GM19240 (cell line): ENCODE results near the gene DDX5.
A peak's percentile ranks its signal among the peaks of the same experiment; 100 is the strongest.
"Not testable (repeated sequence)": the region's sequence is repeated elsewhere in the genome, so short reads cannot be mapped to it uniquely, and the experiment has no call there.

Experiments used
- DNase-seq: peaks from one replicate; pipeline ENCODE4 v3.0.0; 2011; ENCODE audit warnings: low spot score; ENCODE audit not compliant: insufficient read length

Gene DDX5

DNA sequence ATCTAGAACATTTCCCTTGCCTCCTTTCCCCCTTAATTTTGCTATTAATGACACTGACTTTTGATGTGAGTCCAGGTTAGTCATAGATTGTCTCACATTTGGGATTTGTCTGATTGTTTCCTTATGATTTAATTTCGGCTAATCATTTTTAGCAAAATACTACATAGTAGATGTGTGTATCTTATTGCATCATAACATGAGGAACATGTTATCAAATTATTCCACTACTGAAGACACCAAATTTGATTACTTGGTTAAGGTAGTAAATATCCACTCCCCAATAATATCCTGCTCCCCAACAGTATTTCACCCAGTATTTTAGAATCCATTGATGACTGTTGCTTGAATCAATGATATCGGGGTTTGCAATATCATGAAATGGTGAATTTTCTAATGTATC is 12.0 kb downstream of the DDX5 start:
- DNase-seq = no peak

DNA sequence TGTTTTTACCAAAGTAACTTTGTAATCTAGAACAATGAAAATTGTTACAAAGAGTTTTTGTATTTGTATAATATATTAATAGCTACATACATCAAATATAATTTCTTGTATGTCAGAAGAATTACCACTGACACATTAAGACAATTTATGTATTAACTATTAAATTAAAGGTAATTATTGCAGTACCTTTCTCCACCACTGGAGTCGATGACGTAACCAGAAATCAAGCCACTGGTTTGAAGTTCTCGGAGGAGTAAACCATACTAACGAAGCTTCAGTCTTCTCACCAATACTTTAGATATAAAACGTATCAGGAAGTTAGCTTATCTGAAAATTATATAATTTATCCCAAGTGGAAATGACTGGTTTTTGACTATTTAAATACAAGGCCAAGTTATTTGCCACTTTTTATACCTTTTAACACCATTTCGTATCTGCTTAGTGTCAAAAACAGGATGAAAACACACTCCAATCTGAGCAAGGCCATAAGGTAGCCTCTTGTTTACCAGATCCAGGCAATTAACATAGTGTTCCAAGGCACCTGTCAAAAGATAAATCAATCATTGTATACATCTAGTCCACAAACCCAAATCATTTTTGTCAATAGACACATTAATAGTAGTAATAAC is 13.5 kb downstream of the DDX5 start:
- DNase-seq = no peak

DNA sequence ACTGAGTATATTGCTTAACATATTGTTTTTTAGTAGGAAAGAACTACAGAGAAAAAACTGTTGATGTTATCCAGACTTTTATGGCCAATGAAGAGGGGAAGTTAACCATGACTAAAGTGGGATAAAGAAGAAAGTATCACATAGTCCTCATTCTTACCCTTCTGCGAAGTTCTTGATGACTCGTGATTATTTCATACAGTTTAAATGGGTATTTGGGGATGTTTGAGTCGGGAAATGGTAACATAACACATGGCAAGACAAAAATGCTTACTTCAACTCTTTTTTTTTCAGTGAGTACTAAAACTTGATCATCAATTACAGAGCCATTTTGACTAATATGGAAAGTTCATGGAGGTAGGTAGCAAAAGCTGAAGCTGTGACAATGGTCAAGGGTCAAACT is 14.1 kb downstream of the DDX5 start:
- DNase-seq = no peak

DNA sequence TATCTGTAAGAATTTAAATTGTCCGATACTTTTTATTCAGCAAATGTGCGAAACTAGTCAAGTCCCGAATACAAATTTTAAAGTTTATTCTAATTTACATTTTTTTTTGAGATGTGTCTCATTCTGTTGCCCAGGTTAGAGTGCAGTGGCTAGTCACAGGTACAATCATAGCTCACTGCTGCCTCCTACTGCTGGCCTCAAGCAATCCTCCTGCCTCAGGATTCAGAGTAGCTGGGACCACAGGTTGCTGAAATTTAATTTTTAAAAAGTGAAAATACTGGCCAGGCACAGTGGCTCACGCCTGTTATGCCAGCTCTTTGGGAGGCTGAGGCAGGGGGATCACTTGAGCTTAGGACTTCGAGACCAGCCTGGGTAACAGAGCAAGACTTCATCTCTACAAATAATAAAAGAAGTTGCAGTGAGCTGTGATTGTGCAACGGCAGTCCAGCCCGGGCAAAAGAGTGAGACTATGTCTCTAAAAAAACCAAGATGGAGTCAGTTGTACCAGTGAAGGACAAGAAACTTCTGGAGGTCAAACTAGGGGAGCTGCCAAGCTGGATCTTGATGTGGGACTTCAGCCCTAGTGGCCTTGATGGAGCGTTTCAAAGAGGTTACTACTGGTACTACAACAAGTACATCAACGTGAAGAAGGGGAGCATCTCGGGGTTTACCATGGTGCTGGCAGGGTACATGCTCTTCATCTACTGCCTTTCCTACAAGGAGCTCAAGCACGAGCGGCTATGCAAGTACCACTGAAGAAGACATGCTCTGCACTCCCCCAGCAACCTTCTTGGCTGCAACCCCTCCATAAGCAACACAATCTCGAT is 14.8 kb downstream of the DDX5 start:
- no peak for DNase-seq

DNA sequence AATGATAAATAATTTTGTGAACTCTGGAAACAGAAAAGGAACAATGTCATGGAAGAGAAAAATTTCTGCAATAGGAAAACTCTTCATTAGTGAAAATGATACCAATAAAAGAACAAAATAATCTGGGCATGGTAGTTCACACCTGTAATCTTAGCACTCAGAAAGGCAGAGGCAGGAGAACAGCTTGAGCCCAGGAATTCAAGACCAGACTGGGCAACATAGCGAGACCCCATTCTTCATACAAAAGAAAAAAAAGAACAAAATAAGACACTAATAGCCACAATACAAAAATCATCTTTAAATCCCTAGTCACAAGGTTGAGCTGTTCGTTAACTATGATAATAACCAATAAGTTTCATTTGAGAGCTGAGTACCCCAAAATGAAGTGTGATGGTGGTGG is 17.8 kb downstream of the DDX5 start:
- no peak for DNase-seq

DNA sequence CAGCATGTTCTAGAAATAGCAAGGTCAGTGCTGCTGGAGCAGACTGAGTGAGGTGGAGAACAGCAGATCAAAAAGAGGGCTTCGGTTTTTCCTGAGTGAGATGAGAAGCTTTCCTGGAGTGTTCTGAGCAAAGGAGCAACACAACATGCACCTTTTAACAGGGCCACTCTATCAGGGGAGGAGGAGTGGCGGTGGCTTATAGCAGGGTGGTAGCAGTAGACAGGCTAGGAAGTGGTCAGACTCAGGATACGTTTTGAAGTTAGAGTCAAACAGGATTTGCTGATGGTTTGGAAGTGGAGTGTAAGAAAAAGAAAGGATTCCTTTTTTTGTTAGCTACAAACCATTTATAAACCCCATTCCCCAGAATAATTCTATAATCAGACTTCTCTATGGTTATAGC is 21.7 kb downstream of the DDX5 start:
- DNase-seq = no peak

DNA sequence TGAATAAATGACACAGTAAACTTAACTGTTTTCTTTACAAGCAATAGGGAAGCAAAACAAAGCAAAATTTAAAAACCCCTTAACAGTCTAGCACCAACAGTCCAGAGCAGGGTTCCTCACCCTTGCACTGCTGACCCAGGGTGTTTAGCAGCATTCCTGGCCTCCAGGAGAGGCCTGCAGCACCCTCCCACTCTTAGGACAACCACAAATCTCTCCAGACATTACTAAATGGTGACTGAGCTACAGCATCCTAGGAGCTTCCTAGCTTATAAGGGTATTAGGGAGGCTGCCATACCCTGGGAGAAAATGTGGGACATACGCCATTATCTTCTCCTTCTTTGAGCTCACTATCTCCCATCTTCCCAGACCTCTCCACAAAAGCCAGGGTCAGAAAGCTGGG is 25.1 kb downstream of the DDX5 start:
- DNase-seq = no peak

DNA sequence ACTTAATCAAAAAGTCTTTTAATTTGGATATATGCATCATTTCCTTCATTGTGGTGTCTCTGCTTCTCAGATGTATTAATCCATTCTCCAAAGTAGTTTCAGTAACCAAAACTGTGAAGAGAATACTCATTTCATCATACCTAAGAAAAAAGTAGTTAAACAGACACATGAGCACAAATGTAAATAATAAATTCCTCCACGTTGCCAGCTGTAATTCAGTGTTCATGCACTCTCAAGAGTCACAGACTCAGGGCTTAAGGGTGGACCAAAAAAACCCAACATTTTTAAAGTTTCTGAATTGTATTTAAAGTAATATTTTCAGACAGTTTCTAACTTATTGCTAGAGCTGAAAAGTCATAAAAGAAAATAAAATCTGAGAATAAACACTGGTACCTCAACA is 28.2 kb downstream of the DDX5 start:
- DNase-seq = no peak

DNA sequence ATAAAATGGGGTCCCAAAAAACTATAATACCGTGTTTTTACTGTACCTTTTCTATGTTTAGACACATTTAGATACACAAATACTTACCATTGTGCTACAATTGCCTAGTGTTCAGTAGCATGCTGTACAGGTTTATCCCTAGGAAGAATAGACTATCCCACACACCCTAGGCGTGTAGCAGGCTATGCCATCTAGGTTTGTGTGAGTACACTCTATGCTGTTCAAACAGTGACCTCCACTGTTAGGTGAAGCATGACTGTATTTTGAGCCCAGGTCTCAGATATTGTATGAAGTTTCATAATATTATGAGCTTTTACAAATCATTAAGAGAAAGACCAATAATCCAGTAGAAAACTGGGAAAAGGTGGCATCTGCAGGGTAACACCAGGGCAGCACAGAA is 33.5 kb downstream of the DDX5 start:
- DNase-seq = no peak

DNA sequence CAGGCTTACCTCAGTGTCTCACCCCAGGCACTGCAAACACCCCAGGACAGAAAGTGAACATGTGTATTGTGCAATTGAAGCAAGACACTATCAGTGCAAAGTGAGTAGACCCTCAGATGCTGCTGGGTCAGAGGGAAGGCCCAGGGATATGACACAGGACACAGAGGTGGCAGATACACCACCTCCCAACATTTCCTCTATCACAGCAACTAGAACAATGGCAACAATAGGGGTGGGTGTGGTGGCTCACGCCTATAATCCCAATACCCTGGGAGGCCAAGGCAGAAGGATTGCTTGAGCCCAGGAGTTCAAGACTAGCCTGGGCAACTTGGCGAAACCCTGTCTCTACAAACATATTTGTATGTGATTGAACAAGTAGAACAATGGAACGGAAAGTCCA is 34.6 kb downstream of the DDX5 start:
- DNase-seq = no peak

DNA sequence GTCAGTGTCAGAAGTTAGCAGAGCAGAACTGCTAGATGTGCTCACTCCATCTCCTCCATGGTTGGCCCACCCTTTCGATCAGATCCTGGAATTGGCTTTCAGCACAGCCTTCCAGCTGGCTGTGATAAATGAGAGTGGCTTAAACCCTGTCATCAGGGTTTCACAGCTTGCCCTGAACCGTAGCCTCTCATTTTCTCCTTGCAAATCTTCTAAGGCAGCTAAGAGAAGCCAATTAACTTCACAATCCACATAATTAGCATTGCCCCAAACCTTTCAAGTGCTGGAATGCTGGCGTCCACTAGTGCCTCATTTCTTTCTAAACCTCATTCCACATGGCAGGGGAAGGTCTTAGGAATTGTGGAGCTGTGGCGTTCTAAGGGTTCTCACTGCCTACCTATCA is 35.5 kb downstream of the DDX5 start:
- DNase-seq = no peak

DNA sequence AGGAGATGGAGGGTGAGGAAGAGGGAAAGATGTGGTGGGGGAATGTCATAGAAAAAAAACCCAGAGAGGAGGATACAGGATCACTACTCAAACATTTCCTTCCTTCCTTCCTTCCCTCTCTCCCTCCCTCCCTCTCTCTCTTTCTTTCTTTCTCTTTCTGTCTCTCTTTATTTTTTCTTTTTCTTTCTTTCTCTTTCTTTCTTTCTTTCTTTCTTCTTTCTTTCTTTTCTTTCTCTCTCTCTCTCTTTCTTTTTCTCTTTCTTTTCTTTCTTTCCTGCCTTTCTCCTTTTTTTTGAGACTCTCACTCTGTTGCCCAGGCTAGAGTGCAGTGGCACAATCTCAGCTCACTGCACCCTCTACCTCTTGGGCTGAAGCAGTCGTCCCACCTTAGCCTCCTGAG is 39.3 kb downstream of the DDX5 start:
- DNase-seq = not testable (repeated sequence)

DNA sequence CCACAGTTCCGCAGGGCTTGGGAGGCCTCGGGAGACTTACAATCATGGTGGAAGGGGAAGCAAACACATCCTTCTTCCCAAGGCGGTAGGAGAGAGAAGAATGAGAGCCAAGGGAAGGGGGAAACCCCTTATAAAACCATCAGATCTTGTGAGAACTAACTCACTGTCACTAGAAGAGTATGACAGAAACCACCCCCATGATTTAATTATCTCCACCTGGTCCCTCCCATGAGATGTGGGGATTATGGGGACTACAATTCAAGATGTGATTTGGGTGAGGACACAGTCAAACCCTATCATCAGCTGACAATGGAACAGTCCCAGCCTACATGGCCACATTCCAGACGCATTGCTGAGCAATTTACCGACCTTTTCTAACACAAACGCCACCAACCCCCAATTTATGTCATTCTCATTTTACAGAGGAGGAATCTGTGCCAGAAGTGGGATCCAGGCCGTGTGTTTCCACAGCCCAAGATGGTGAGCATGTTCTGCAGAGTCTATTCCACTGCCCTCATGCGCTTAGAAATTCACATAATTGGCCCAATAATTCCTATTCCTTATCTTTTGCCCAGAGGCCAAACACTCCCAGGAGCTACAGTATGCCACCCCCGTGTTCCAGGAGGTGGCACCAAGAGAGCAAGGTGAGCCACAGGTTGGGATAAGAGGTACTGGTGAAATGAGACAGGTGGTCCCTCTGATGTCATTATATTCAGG is 39.9 kb downstream of the DDX5 start:
- DNase-seq = no peak

DNA sequence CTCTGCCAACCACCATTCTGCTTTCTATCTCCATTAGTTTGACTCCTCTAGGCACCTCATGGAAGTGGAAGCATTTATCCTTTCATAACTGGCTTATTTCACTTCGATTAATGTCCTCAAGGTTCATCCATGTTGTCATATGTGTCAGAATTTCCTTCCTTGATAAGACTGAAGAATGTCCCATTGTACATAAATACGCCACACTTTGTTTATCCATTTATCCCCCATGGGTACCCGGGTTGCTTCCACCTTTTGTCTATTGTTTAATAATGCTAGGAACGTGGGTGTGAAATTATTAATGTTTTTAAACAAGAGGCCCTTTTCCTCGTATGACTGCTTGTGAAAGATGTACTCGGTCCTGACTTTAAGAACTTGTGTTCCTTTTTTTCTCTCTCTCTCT is 44.3 kb downstream of the DDX5 start:
- DNase-seq = no peak

DNA sequence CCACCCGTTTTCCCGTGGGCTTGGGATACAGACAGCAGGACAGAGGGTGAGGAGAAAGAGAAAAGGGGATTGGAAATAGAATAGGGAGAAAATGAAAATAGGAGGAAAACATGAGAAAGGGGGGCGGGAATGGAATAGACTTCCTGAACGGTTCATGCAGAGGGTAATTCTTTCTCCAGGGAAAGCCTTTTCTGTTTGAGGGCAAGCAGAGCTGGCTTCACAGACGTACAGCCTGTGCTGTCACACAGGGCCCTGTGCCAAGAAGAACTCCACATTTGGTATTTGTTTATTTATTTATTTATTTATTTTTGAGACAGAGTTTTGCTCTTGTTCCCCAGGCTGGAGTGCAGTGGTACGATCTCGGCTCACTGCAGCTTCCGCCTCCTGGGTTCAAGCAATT is 45.1 kb downstream of the DDX5 start:
- DNase-seq = no peak

DNA sequence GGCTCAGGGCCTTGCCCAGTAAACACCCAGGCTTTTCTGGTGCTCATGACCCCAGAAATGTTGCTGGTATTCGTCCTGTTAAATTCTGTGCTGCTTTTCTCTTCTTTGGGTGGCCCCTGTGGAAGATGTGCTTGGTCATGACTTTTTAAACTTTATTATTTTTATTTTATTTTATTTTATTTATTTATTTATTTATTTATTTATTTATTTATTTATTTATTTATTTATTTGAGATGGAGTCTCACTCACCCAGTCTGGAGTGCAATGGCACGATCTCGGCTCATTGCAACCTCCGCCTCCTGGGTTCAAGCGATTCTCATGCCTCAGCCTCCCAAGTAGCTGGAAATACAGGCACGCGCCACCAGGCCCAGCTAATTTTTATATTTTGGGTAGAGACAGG is 46.3 kb downstream of the DDX5 start:
- not testable (repeated sequence) for DNase-seq

DNA sequence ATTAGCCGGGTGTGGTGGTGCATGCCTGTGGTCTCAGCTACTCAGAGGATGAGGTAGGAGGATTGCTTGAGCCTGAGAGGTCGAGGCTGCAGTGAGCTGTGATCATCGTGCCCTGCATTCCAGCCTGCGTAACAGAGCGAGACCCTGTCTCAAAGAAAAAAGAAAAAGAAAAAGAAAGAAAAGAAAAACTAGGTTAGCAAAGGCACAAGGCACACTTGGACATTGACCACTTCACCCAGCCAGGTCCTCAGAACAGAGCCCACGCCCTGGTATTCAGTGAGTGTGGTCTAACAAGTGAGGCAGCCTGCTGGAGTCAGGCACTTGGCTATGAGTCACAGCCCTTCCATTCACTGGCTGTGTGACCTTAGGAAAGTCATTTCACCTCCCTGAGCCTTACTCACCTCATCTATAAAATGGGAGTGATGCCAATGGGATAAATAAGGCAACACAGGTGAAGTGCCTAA is 46.8 kb downstream of the DDX5 start:
- no peak for DNase-seq

DNA sequence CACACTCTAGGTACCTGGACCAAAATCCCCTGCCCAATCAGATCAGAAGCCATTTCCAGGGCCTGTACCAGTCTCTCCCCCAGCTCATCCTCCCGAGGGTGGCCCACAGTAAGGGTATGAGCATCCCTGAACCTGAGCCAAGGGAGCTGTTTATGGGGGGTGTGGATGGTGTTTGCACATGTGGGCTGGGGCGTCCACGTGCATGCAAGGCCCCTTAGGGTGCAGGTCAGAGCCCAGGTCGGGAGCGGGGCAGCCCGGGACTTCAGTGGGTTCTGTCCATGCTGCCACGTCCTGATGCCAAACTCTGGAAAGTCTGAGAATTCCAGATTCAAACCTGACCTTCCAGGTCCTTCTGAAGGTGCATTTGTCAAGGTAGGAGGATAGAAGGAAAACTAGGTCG is 47.3 kb downstream of the DDX5 start:
- DNase-seq = no peak

DNA sequence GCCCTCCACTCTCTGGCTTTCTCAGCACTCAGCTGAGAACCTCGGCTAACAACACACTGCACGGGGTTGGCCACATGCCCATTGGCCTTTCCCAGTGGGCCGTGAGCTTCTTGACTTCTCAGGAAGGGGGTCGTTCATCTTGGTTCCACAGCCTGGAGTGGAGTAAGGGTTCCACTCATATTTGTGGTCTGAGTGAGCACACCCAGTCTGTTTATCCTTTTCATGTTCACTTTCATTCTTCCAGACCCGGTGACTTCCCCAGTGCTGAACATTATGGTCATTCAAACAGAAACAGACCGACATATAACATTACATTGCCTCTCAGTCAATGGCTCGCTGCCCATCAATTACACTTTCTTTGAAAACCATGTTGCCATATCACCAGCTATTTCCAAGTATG is 48.9 kb downstream of the DDX5 start:
- no peak for DNase-seq

DNA sequence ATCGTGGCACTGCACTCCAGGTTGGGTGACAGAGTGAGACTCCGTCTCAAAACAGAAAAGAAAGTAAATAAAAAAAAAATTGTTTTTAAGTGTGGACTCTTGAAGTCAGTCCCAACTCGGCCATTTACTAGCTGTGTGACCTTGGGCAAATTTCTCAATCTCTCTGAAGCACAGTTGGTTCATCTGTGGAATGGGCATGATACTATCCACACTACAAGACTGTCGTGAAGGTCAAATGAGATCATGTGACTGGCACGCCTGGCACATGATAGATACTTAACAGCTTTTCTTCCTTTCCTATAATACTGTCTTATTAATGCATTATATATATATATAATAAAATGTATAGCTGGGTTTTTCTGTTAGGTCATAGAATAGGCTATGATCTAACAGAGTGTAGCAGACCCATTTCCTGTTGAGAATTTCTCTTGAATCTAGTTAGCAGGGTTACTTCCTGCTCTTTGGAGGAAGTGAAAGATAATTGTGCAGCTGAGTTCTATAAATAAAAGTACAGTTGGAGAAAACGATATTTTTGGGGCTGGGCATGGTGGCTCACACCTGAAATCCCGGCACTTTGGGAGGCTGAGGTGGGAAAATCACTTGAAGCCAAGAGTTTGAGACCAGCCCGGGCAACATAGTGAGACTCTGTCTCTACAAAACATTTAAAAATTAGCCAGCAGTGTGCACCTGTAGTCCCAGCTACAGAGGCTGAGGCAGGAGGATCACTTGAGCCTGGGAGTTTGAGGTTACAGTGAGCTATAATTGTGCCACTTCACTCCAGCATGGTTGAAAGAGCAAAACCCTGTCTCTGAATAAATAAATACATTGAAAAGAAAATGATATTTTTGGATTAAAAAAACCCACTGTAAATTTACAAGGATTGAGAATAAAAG is 49.9 kb downstream of the DDX5 start:
- peak; percentile 20 for DNase-seq

DNA sequence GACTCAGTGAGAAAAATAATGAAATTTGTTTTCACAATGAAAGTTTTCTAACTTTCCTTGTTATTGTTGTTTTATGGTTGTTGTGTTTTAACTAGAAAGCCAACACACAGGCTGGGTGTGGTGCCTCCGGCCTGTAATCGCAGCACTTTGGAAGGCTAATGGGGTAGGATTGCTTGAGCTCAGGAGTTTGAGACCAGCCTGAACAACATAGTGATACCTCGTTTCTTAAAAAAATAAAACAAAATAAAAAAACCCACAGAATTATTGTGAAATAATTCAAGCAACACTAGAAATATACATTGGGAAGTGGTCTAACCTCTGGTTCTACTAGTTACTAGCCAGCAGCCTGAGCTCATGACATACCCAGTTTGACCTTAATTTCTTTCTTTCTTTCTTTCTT is 56.5 kb downstream of the DDX5 start:
- no peak for DNase-seq
